HepG2 (cell line): ENCODE results near the gene VAC14. TPM values are rescaled to one million over a fixed set of nuclear protein-coding genes. Genes with fewer than 3 reads are reported as not detected.

Source experiments
- ATF4 ChIP-seq, 2 experiments: fragments of 450-650 bp in 1 of 2; sonication (generic) in 1 of 2; formaldehyde crosslinking; IDR thresholded peaks; 2 replicates each; pipeline versions ENCODE4 v1.5.0 to v1.8.0; 2020 to 2022; ENCODE audit warnings: mild to moderate bottlenecking in 1 of 2, missing genetic modification reagents in 1 of 2
- CREM ChIP-seq, 2 experiments: sonication (generic) in 1 of 2; formaldehyde crosslinking in 1 of 2; IDR thresholded peaks; 2 replicates each; pipeline versions ENCODE4 v1.4.0 to v1.6.1; 2016 to 2020; ENCODE audit warnings: antibody characterized with exemption in 1 of 2, mild to moderate bottlenecking in 1 of 2, missing genetic modification reagents in 1 of 2
- HNF4G ChIP-seq, 2 experiments: sonication (generic) in 1 of 2; formaldehyde crosslinking in 1 of 2; IDR thresholded peaks; 2 replicates each; pipeline versions ENCODE4 v1.4.0 to v1.6.1; 2011 to 2020; ENCODE audit warnings: borderline replicate concordance in 2 of 2, low read depth in 2 of 2, mild to moderate bottlenecking in 2 of 2, low read length in 1 of 2, missing genetic modification reagents in 1 of 2, moderate library complexity in 1 of 2
- NFKB2 ChIP-seq: sonication (generic); formaldehyde crosslinking; IDR thresholded peaks from 2 replicates; pipeline ENCODE4 v1.4.0; 2020; ENCODE audit warnings: missing genetic modification reagents, borderline replicate concordance
- NR2F1 ChIP-seq, 2 experiments: fragments of 450-650 bp in 1 of 2; formaldehyde crosslinking in 1 of 2; IDR thresholded peaks; 2 replicates each; pipeline versions ENCODE4 v1.5.0 to v1.6.1; 2016 to 2020; ENCODE audit warnings: mild to moderate bottlenecking in 1 of 2, missing compliant biosample characterization in 1 of 2, missing genetic modification reagents in 1 of 2, moderate library complexity in 1 of 2
- PTBP1 ChIP-seq: fragments of 200-400 bp; formaldehyde crosslinking; IDR thresholded peaks from 2 replicates; pipeline ENCODE4 v1.6.1; 2018; ENCODE audit warnings: low read length, low read depth; ENCODE audit not compliant: poor library complexity, severe bottlenecking
- SP2 ChIP-seq: sonication (generic); formaldehyde crosslinking; IDR thresholded peaks from 2 replicates; pipeline ENCODE4 v1.5.1; 2020; ENCODE audit warnings: mild to moderate bottlenecking, missing genetic modification reagents
- TCF12 ChIP-seq, 2 experiments: fragments of 450-650 bp in 1 of 2; sonication (generic) in 1 of 2; formaldehyde crosslinking in 1 of 2; IDR thresholded peaks; 2 replicates each; pipeline versions ENCODE4 v1.6.1 to v1.8.0; 2017 to 2022; ENCODE audit warnings: antibody characterized with exemption in 1 of 2, mild to moderate bottlenecking in 1 of 2, missing genetic modification reagents in 1 of 2, moderate library complexity in 1 of 2
- ZBTB42 ChIP-seq: sonication (generic); formaldehyde crosslinking; IDR thresholded peaks from 2 replicates; pipeline ENCODE4 v1.5.0; 2020; ENCODE audit warnings: mild to moderate bottlenecking, missing genetic modification reagents
- ZNF18 ChIP-seq: sonication (generic); formaldehyde crosslinking; IDR thresholded peaks from 2 replicates; pipeline ENCODE4 v1.8.0; 2022; ENCODE audit warnings: mild to moderate bottlenecking, missing genetic modification reagents; ENCODE audit not compliant: insufficient replicate concordance
- ZNF276 ChIP-seq: sonication (generic); formaldehyde crosslinking; IDR thresholded peaks from 2 replicates; pipeline ENCODE4 v1.4.0; 2020; ENCODE audit warnings: mild to moderate bottlenecking, low read depth, missing genetic modification reagents
- ZNF430 ChIP-seq: sonication (generic); formaldehyde crosslinking; IDR thresholded peaks from 2 replicates; pipeline ENCODE4 v1.9.0; 2021; ENCODE audit warnings: mild to moderate bottlenecking, missing genetic modification reagents
- ZNF558 ChIP-seq: sonication (generic); formaldehyde crosslinking; IDR thresholded peaks from 2 replicates; pipeline ENCODE4 v1.9.0; 2022; ENCODE audit warnings: mild to moderate bottlenecking, missing genetic modification reagents, borderline replicate concordance
- ZNF609 ChIP-seq: sonication (generic); formaldehyde crosslinking; IDR thresholded peaks from 2 replicates; pipeline ENCODE4 v1.4.0; 2020; ENCODE audit warnings: mild to moderate bottlenecking, missing genetic modification reagents, borderline replicate concordance
- ZNF614 ChIP-seq: IDR thresholded peaks from 2 replicates; pipeline ENCODE4 v1.6.1; 2018; ENCODE audit warnings: missing biosample characterization, missing genetic modification reagents, inconsistent platforms, borderline replicate concordance
- ZNF775 ChIP-seq: sonication (generic); formaldehyde crosslinking; IDR thresholded peaks from 2 replicates; pipeline ENCODE4 v1.4.0; 2020; ENCODE audit warnings: missing genetic modification reagents, mild to moderate bottlenecking, moderate library complexity, borderline replicate concordance
- polyA plus RNA-seq, 8 experiments: library from polyadenylated mRNA; depleted of rRNA in 3 of 8; stranded (reverse) in 7 of 8; unstranded in 1 of 8; fragments of >200 nt; fragmentation: Illumina TruSeq in 4 of 8; extraction: Trizol in 4 of 8; gene quantifications; 2 replicates each; pipeline versions ENCODE4 v1.2.1 to v1.2.3, GENCODE V29; 2011 to 2016; ENCODE audit warnings: low read depth in 4 of 8, missing spikeins in 1 of 8, mixed read lengths in 1 of 8; ENCODE audit not compliant: insufficient read depth in 1 of 8
- total RNA-seq, 5 experiments: library from RNA; depleted of rRNA; stranded (reverse); fragments of >200 nt; fragmentation: Illumina TruSeq; extraction: Trizol; gene quantifications; 2 replicates each; pipeline ENCODE4 v1.2.3, GENCODE V29; 2016; ENCODE audit warnings: low read depth in 1 of 5

The VAC14 gene
- total and polyA plus RNA-seq, 2 of the 13 experiments (the other 11 are each of a cell fraction or from before 2014, with no cell fraction given), result 23.5 to 24.6 TPM

GRCh38 chr16:70682239-70683145, 118.5 kb downstream of the VAC14 start (continued):
- TF ChIP-seq ZNF609 (CRISPR knock-in tag), result 0 out of 2 replicates have a peak, but pooled peaks have one; percentile 7
- TF ChIP-seq ZNF430 (CRISPR knock-in tag), result no peak
- no peak; a peak in 1 of 4 replicates for TF ChIP-seq NR2F1 (CRISPR knock-in tag; IDR thresholded peaks at IDR 0.05)
- TF ChIP-seq NFKB2, result no peak
- TF ChIP-seq ZNF614 (CRISPR knock-in tag), result no peak
- no peak for TF ChIP-seq ZNF775
- no peak for TF ChIP-seq ZNF18
- no peak for TF ChIP-seq ZBTB42 (CRISPR knock-in tag)
- TF ChIP-seq ZNF276 (CRISPR knock-in tag), result 0 out of 2 replicates have a peak, but pooled peaks have one; percentile 8
- peak; percentile 58 for TF ChIP-seq CREM (IDR thresholded peaks at IDR 0.05)
- TF ChIP-seq CREM (CRISPR knock-in tag; IDR thresholded peaks at IDR 0.05), result no peak
- no peak for TF ChIP-seq TCF12 (IDR thresholded peaks at IDR 0.05)
- no peak for TF ChIP-seq TCF12 (CRISPR knock-in tag; IDR thresholded peaks at IDR 0.05)
- no peak for TF ChIP-seq ZNF558 (CRISPR knock-in tag)
- TF ChIP-seq SP2 (CRISPR knock-in tag), result 0 out of 2 replicates have a peak, but pooled peaks have one; percentile 25
- peak; percentile 63 for TF ChIP-seq PTBP1
- TF ChIP-seq HNF4G (IDR thresholded peaks at IDR 0.05; ENCODE audit: borderline replicate concordance, low read depth, low read length), result no peak; the same call in 1 of the 2 replicates
- no peak for TF ChIP-seq HNF4G (CRISPR knock-in tag; IDR thresholded peaks at IDR 0.05; ENCODE audit: borderline replicate concordance, low read depth)
- no peak for TF ChIP-seq ATF4 (CRISPR knock-in tag; IDR thresholded peaks at IDR 0.05)
